ENCODE results near the gene SERTAD3. TPM values are rescaled to one million over a fixed set of nuclear protein-coding genes. Genes with fewer than 3 reads are reported as not detected.
A peak's percentile ranks its signal among the peaks of the same experiment; 100 is the strongest.

The SERTAD3 gene
- total and polyA plus RNA-seq, 2 donors, result 17.6 to 35.2 TPM

DNA sequence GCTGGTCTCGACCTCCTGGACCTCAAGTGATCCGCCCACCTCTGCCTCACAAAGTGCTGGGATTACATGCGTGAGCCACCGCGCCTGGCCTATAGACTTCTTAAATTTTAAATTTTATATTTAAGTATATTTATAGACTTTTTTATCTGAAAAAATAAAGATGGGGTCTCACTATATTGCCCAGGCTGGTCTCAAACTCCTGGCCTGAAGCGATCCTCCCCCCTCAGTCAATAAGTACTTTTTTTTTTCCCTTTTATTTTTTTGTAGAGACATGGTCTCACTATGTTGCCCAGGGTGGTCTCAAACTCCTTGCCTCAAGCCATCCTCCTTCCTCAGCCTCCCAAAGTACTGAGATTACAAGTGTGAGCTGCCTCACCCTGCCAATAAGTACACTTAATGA lies 20.2 kb downstream of the SERTAD3 start:
- WGBS, result 98% methylated on average over 6 of the region's 6 CpGs
- H3K4me1 ChIP-seq (ENCODE audit: control insufficient read depth in 2 of 2, insufficient read depth in 2 of 2, low read length in 2 of 2), result peaks cover 10 to 22% of the 10 kb centered on the region in 2 donors
- H3K27ac ChIP-seq (ENCODE audit: low read depth in 1 of 2, low read length in 1 of 2), result no peak overlapping the region
- H3K27me3 ChIP-seq (ENCODE audit: control insufficient read depth in 2 of 2, insufficient read depth in 1 of 2, low read length in 1 of 2), result peaks cover 0 to 2% of the 10 kb centered on the region in 2 donors
- no peak for DNase-seq (ENCODE audit: low read depth in 6 of 9, low spot score in 9 of 9)
- no peak overlapping the region for H3K4me3 ChIP-seq (ENCODE audit: low read length in 2 of 2)
- H3K36me3 ChIP-seq (ENCODE audit: control insufficient read depth in 2 of 2, insufficient read depth in 2 of 2, low read length in 1 of 2), result peaks cover 6 to 11% of the 10 kb centered on the region in 2 donors
- no peaks in the 10 kb centered on the region for H3K9me3 ChIP-seq (ENCODE audit: control insufficient read depth in 2 of 2, insufficient read depth in 1 of 2, low read length in 1 of 2)

- peak overlapping the region in 1 of 2 donors; percentile 18 for H3K27ac ChIP-seq (ENCODE audit: low read depth in 1 of 2, low read length in 1 of 2)
- H3K4me1 ChIP-seq (ENCODE audit: control insufficient read depth in 2 of 2, insufficient read depth in 2 of 2, low read length in 2 of 2), result peaks cover 10 to 22% of the 10 kb centered on the region in 2 donors
- WGBS, result 98% methylated on average over 31 of the region's 31 CpGs
- no peak overlapping the region for H3K4me3 ChIP-seq (ENCODE audit: low read length in 2 of 2)
- DNase-seq (ENCODE audit: low read depth in 6 of 9, low spot score in 9 of 9), result no peak
- H3K27me3 ChIP-seq (ENCODE audit: control insufficient read depth in 2 of 2, insufficient read depth in 1 of 2, low read length in 1 of 2), result peaks cover 0 to 2% of the 10 kb centered on the region in 2 donors
- no peaks in the 10 kb centered on the region for H3K9me3 ChIP-seq (ENCODE audit: control insufficient read depth in 2 of 2, insufficient read depth in 1 of 2, low read length in 1 of 2)
- H3K36me3 ChIP-seq (ENCODE audit: control insufficient read depth in 2 of 2, insufficient read depth in 2 of 2, low read length in 1 of 2), result peaks cover 6 to 11% of the 10 kb centered on the region in 2 donors
Measured at GRCh38 chr19:40422748-40423566, 21.2 kb downstream of the SERTAD3 start.

DNA sequence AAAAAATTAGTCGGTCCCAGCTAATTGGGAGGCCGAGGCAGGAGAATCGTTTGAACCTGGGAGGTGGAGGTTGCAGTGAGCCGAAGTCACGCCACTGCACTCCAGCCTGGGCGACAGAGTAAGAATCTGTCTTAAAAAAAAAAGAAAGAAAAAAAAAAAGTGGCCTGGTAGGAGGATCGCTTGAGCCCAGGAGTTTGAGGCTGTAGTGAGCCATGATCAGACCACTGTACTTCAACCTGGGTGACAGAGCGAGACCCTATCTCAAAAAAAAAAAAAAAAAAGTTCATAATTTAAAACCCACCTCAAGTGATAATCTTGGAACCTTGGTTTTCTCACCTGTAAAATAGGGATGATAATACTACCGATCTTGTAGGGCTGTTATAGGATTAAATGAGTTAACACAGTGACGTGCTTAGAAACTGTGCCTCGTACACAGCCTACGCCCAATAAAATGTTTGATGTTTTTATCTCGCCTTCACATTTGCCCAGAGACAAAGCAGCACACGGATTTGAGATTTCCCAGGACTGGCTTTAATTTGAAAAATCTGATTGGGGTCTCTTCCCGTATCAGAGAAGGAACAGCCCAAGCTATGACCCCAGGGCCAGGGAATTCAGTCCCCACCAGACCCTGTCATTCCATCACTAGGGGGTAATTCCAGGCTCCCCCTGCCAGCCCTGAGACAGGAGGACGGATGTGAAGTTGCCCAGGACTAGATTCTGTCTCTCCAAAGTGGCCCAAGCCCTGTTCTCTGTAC lies 22.0 kb downstream of the SERTAD3 start:
- Histone ChIP-seq H3K4me1 (ENCODE audit: control insufficient read depth in 2 of 2, insufficient read depth in 2 of 2, low read length in 2 of 2) (peaks cover 10 to 22% of the 10 kb centered on the region in 2 donors), H3K36me3 (ENCODE audit: control insufficient read depth in 2 of 2, insufficient read depth in 2 of 2, low read length in 1 of 2) (peaks cover 6 to 11% of the 10 kb centered on the region in 2 donors), H3K9me3 (ENCODE audit: control insufficient read depth in 2 of 2, insufficient read depth in 1 of 2, low read length in 1 of 2) (no peaks in the 10 kb centered on the region), H3K27me3 (ENCODE audit: control insufficient read depth in 2 of 2, insufficient read depth in 1 of 2, low read length in 1 of 2) (peaks cover 0 to 6% of the 10 kb centered on the region in 2 donors), H3K27ac (ENCODE audit: low read depth in 1 of 2, low read length in 1 of 2) (peak overlapping the region in 1 of 2 donors; percentile 26), H3K4me3 (ENCODE audit: low read length in 2 of 2) (no peak overlapping the region)
- WGBS, result 95% methylated on average over 16 of the region's 16 CpGs
- no peak for DNase-seq (ENCODE audit: low read depth in 6 of 9, low spot score in 9 of 9)

- Histone ChIP-seq H3K36me3 (ENCODE audit: control insufficient read depth in 2 of 2, insufficient read depth in 2 of 2, low read length in 1 of 2) (peaks cover 6 to 11% of the 10 kb centered on the region in 2 donors), H3K9me3 (ENCODE audit: control insufficient read depth in 2 of 2, insufficient read depth in 1 of 2, low read length in 1 of 2) (no peaks in the 10 kb centered on the region), H3K4me1 (ENCODE audit: control insufficient read depth in 2 of 2, insufficient read depth in 2 of 2, low read length in 2 of 2) (peaks cover 7 to 23% of the 10 kb centered on the region in 2 donors), H3K27me3 (ENCODE audit: control insufficient read depth in 2 of 2, insufficient read depth in 1 of 2, low read length in 1 of 2) (peaks cover 0 to 6% of the 10 kb centered on the region in 2 donors), H3K27ac (ENCODE audit: low read depth in 1 of 2, low read length in 1 of 2) (peak overlapping the region; percentile 90 to 96), H3K4me3 (ENCODE audit: low read length in 2 of 2) (peak overlapping the region; percentile 83 to 89)
- 4% methylated on average over 56 of the region's 56 CpGs for WGBS
- peak in 7 of 9 donors; percentile 49 to 80 (median 69) for DNase-seq (ENCODE audit: low read depth in 6 of 9, low spot score in 9 of 9)
Measured at GRCh38 chr19:40420766-40421765, 23.1 kb downstream of the SERTAD3 start.

- Histone ChIP-seq H3K27me3 (ENCODE audit: control insufficient read depth in 2 of 2, insufficient read depth in 1 of 2, low read length in 1 of 2) (peaks cover 0 to 6% of the 10 kb centered on the region in 2 donors), H3K27ac (ENCODE audit: low read depth in 1 of 2, low read length in 1 of 2) (no peak overlapping the region), H3K4me3 (ENCODE audit: low read length in 2 of 2) (peak overlapping the region; percentile 83 to 89), H3K4me1 (ENCODE audit: control insufficient read depth in 2 of 2, insufficient read depth in 2 of 2, low read length in 2 of 2) (peaks cover 7 to 22% of the 10 kb centered on the region in 2 donors), H3K36me3 (ENCODE audit: control insufficient read depth in 2 of 2, insufficient read depth in 2 of 2, low read length in 1 of 2) (peaks cover 6 to 11% of the 10 kb centered on the region in 2 donors), H3K9me3 (ENCODE audit: control insufficient read depth in 2 of 2, insufficient read depth in 1 of 2, low read length in 1 of 2) (no peaks in the 10 kb centered on the region)
- DNase-seq (ENCODE audit: low read depth in 6 of 9, low spot score in 9 of 9), result no peak
- WGBS, result 65% methylated on average over 14 of the region's 14 CpGs
Measured at GRCh38 chr19:40420451-40420765, 23.7 kb downstream of the SERTAD3 start.

DNA sequence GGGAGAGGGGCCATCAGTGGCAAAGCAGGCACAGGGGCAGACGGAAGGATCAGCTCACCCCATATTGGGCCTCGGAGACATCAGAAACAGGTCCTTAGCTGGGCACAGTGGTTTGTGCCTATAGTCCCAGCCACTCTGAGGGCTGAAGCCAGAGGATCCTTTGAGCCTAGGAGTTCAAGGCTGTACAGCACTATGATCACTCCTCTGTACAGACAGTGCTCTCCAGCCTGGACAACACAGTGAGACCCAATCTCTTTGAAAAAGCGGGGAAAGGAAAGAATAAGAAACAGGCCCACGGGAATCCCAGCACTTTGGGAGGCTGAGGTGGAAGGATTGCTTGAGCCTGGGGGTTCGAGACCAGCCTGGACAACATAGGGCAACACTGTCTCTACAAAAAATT lies 24.4 kb downstream of the SERTAD3 start:
- Histone ChIP-seq H3K36me3 (ENCODE audit: control insufficient read depth in 2 of 2, insufficient read depth in 2 of 2, low read length in 1 of 2) (peaks cover 6 to 11% of the 10 kb centered on the region in 2 donors), H3K4me1 (ENCODE audit: control insufficient read depth in 2 of 2, insufficient read depth in 2 of 2, low read length in 2 of 2) (peaks cover 7 to 19% of the 10 kb centered on the region in 2 donors), H3K9me3 (ENCODE audit: control insufficient read depth in 2 of 2, insufficient read depth in 1 of 2, low read length in 1 of 2) (no peaks in the 10 kb centered on the region), H3K27me3 (ENCODE audit: control insufficient read depth in 2 of 2, insufficient read depth in 1 of 2, low read length in 1 of 2) (peaks cover 0 to 6% of the 10 kb centered on the region in 2 donors), H3K27ac (ENCODE audit: low read depth in 1 of 2, low read length in 1 of 2) (no peak overlapping the region), H3K4me3 (ENCODE audit: low read length in 2 of 2) (no peak overlapping the region)
- DNase-seq (ENCODE audit: low read depth in 6 of 9, low spot score in 9 of 9), result no peak
- WGBS, result 89% methylated on average over 5 of the region's 5 CpGs

GRCh38 chr19:40419066-40419612 lies 25.0 kb downstream of the SERTAD3 start:
- Histone ChIP-seq H3K4me3 (ENCODE audit: low read length in 2 of 2) (no peak overlapping the region), H3K36me3 (ENCODE audit: control insufficient read depth in 2 of 2, insufficient read depth in 2 of 2, low read length in 1 of 2) (peaks cover 6 to 11% of the 10 kb centered on the region in 2 donors), H3K9me3 (ENCODE audit: control insufficient read depth in 2 of 2, insufficient read depth in 1 of 2, low read length in 1 of 2) (no peaks in the 10 kb centered on the region), H3K27ac (ENCODE audit: low read depth in 1 of 2, low read length in 1 of 2) (no peak overlapping the region), H3K4me1 (ENCODE audit: control insufficient read depth in 2 of 2, insufficient read depth in 2 of 2, low read length in 2 of 2) (peaks cover 4 to 14% of the 10 kb centered on the region in 2 donors), H3K27me3 (ENCODE audit: control insufficient read depth in 2 of 2, insufficient read depth in 1 of 2, low read length in 1 of 2) (peaks cover 0 to 6% of the 10 kb centered on the region in 2 donors)
- 93% methylated on average over 5 of the region's 5 CpGs for WGBS
- DNase-seq (ENCODE audit: low read depth in 6 of 9, low spot score in 9 of 9), result no peak

DNA sequence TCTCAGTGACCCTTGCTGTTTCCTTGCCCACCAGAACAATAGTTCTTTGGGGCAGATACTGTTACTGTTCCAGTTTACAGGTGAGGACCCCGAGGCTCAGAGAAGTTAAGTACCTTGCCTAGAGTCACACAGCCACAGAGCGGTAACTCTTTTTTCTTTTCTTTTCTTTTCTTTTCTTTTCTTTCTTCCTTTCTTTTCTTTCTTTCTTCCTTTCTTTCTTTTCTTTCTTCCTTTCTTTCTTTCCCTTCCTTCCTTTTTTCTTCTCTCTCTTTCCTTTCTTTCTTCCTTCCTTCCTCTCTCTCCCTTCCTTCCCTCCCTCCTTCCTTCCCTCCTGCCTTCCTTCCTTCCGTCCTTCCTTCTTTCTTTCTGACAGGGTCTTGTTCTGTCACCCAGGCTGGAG lies 26.1 kb downstream of the SERTAD3 start:
- no peaks in the 10 kb centered on the region for H3K9me3 ChIP-seq (ENCODE audit: control insufficient read depth in 2 of 2, insufficient read depth in 1 of 2, low read length in 1 of 2)
- no peak overlapping the region for H3K27ac ChIP-seq (ENCODE audit: low read depth in 1 of 2, low read length in 1 of 2)
- H3K36me3 ChIP-seq (ENCODE audit: control insufficient read depth in 2 of 2, insufficient read depth in 2 of 2, low read length in 1 of 2), result peaks cover 5 to 8% of the 10 kb centered on the region in 2 donors
- peaks cover 4 to 18% of the 10 kb centered on the region in 2 donors for H3K4me1 ChIP-seq (ENCODE audit: control insufficient read depth in 2 of 2, insufficient read depth in 2 of 2, low read length in 2 of 2)
- 93% methylated on average over 3 of the region's 3 CpGs for whole genome bisulfite sequencing
- DNase-seq (ENCODE audit: low read depth in 6 of 9, low spot score in 9 of 9), result no peak
- peaks cover 0 to 11% of the 10 kb centered on the region in 2 donors for H3K27me3 ChIP-seq (ENCODE audit: control insufficient read depth in 2 of 2, insufficient read depth in 1 of 2, low read length in 1 of 2)
- H3K4me3 ChIP-seq (ENCODE audit: low read length in 2 of 2), result no peak overlapping the region
